GM21529 (cell line): ENCODE measurements around the gene ADAMTS8.

Source experiments
- ATAC-seq: cut with Tn5 transposase; IDR thresholded peaks from one replicate; pipeline ENCODE4 v1.9.1; 2021; ENCODE audit not compliant: unreplicated experiment

The ADAMTS8 gene

DNA sequence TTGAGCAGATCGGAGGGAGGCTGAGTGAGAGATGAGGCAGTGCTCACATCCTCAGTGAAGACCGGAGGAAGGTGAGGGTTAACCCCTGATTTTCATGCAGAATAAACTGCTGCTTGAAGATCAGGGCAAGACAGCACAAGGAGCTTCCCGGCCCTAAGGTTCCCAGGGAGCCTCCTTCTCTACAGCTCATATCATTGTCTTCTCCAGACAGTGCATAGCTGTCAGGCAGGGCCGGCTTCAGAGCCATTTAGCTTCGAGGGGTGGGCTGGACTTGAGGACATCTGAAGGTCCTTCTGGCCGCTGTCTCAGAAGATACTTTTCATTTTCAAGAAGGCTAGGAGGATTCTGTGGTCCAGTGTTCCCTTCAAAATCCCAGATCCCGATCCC, 7.2 kb downstream of the ADAMTS8 start:
- no peak for ATAC-seq

DNA sequence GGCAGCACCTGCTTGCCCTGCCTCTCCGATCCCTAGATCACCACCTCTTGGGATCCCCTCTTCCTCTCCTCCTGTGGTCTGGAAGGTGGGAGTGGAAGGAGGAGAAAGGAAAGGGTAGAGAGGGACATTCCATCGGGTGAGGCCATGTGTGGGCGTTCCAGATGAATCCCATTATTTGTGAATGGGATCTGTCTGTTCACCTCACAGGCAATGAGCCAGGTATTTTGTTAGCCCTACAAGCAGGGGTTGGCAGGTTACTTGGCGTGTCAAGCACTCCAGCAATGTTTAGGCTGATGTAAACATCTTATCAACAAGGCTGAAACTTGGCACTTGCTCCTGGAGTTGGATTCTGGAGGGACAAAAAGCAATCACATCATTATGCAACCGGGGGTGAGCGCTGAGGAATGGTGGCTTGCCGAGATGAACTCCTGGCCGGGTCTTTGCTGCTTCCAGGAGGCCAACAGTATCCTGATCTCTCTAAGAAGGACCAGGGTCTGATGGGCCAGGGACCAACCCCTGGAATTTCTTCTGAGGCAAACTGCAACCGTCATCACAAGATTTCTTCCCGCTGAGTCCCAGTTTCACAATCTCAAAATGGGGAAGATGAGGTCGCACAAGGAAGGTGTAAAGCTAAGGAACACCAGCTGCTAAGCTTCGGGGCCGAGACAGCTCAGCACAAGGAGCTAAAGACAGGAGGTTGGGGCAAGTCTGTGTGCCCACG, 7.8 kb downstream of the ADAMTS8 start:
- no peak for ATAC-seq

DNA sequence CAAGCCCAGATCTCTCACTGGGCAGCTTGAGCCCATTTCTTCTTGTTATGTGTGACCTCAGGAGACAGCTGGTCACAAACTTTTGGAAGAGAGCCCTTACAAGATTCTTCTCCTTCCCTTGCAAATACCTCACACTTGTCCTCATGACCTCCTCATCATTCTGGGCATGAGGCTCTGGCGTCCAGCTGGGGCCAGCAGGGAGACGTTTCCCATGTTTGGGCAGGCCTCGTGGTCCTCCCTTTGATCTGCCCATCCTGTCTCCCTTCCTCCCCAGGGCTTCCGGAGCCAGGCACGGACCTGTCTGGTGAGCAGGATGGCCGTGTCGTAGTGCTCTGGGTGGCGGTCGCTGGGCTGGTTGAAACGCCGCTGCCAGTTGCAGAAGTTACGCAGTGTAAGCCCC, 9.7 kb downstream of the ADAMTS8 start:
- no peak for ATAC-seq

- ATAC-seq: no peak
Observed at GRCh38 chr11:130418210-130418609, 10.2 kb downstream of the ADAMTS8 start.

DNA sequence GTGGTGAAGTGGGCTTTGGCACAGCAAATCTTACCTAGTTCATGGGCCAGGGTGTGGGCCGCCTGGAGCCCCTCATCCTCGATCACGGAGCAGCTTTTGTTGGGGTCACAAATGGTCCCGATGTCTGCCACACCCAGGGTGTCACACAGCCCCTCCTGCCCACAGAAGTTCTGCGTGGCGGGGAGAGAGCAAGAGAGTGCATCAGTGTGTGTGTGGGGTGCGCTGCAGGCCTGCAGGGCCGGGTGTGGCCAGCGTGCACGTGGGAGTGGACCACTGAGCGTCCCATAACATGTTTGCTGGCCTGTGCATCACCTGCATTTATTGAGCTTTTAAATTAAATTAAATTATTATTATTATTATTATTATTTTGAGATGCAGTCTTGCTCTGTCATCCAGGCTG, 11.5 kb downstream of the ADAMTS8 start:
- ATAC-seq: no peak

GRCh38 chr11:130416530-130416882, 11.9 kb downstream of the ADAMTS8 start:
- no peak for ATAC-seq

DNA sequence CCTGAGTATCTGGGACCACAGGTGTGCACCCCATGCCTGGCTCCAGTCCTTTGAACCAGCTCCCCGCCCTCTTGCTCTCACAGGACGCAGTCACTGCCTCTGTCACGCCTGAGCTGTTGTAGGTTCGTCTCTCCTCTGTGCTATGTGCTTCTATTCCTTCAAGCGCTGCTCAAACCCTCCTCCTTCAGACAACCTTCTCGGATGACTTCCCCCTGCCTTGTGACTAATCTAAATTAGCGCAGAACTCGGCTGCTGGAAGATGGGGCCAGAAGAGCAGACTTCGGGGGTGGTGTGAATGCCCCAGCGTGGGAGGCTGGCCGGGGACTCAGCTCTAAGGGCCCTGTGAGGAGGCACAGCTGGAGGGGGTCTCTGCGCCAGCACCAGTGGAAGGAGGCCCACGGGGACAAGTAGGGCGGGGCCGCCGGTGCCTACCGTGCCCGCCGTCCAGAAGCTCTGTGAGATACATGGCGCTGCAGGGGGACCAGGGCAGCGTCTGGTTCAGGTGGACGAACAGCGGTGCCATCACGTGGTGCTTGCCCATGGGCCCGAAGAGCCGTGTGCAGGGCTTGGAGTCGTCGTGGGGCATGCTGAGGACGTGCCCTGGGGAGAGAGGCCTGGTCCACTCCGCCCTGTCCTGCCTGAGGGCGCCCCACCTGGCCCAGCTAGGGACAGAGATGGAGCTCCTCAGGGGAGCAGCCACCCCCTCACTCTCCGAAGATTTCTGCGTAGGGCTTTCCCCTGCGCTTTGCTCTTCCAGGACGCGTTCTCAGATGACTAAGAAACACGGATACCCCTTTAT, 12.5 kb downstream of the ADAMTS8 start:
- ATAC-seq: no peak

GRCh38 chr11:130414107-130415080, 14.0 kb downstream of the ADAMTS8 start:
- no peak for ATAC-seq

DNA sequence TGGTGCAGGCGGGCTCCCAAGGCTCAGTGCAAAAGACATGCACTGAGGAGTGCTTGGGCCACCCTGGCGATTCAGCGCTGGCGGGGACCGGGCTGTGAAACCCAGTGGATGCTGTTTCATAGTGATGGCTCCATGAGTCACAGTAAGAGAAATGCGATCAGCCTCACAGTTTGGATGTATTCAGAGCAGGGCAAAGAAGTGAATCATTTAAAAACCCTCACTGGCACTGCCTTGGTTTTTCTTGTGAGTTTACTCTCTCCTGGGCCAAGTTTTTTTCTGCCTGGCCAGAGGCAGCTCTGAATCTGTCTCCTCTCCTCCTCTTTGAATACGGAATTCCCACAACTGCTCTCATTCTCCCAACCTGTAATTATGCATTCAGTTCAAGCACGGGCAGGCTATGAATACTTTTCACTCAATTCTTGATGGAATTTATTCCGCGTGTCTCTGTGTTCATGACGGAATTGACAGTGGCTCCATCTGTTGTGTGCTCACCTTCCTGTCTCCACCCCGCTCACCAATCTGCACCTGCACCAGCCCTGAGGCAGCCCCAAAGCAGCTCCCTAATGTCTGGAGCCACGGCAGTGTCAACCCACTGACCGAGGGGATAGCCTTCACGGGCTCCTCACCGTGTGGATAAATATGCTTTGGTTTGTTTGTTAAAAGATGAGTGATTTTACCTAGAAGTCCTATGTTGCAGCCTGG, 14.9 kb downstream of the ADAMTS8 start:
- ATAC-seq: no peak

DNA sequence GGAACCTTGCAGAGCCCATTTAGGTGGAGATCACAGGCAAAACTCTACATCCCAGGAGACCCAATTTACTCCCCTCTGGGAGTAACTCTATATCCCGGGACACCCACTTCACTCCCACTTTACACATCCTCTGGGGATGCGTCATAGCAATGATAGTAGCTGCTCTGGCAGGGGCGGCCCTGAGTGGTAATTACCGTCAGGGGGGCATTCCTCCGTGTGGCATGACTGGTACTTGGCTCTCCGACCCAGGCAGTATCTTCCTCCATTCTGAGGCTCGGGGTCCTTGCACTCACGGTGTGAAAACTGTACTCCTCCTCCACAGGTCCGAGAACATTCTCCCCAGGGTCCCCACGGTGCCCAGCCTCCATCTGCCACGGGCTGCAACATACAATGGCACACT, 17.2 kb downstream of the ADAMTS8 start:
- ATAC-seq: no peak

DNA sequence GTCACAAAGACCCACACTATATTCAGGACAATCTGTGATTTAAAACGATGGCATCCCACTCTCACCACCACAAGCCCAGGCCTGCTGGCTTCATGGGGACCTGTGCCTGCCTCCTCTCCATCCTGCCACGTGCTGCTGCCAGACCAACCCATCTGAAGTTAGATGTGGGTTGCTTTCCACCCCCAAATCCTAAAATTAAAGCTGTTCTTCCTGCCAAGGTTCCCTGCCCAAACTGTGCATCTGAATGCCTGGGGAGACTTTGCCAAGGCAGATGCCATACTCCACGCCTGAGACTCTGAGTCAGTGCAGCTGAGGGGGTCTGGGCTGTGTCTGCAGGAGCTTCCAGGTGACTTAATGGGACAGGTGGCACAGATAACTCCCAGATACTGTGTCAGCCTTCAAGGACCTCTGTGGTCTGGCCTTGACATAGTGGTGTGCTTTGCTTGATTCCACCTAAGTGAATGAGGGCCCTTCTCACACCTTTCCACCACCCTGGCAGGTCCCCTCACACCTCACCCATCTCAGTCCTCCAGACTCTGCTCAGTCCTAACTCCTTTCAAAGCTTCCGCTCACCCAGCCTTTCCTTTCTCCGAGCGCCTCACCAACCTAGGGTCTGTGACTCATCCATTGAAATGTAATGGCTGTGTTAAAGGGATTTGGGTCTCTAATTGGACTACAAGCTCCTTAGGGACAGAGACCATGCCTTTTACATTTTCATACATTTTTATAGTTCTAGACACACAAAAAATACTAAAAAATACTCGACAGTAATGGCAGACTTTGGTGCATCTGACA, 18.6 kb downstream of the ADAMTS8 start:
- no peak for ATAC-seq

DNA sequence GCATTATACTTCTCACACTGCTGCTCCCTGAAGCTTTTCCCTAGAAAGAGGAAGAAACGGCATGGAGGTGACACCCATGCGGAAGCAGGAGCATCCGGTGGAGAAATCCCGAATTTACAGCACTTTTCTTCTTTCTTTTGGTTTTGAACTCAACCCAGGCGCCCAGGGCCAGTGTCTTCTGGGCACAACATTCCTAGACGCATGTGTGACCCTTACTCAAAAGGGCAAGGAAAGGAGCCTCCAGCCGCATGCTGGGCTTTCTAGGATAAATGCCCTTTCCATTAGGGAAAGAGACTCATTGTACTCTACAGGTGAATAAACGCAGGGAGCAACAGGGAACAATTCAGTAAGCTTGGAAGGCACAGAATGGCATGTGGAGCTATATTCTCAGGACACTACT, 19.5 kb downstream of the ADAMTS8 start:
- ATAC-seq: no peak

- ATAC-seq: no peak
Observed at GRCh38 chr11:130408401-130408890, 20.0 kb downstream of the ADAMTS8 start.

DNA sequence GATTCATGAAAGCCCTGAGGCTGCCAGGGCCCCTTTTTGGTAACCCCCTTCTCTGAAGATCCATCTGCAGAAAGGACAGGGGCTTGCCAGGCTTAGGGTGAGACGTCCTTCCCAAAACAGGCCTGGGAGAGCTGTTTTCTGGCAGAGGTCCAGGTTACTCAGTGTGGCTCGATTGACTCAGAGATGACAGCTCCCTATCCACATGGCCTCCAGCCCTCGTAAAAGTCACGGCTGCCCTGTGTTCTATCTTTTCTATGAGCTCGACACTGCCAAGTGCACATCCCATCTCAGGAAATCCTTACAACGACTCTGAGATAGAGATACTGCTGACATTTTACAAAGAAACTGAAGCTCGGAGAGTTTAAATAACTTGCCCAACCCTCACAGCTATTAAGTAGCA, 20.4 kb downstream of the ADAMTS8 start:
- no peak for ATAC-seq

- no peak for ATAC-seq
Observed at GRCh38 chr11:130405428-130405827, 23.0 kb downstream of the ADAMTS8 start.

GRCh38 chr11:130404727-130405126, 23.7 kb downstream of the ADAMTS8 start:
- ATAC-seq: no peak

DNA sequence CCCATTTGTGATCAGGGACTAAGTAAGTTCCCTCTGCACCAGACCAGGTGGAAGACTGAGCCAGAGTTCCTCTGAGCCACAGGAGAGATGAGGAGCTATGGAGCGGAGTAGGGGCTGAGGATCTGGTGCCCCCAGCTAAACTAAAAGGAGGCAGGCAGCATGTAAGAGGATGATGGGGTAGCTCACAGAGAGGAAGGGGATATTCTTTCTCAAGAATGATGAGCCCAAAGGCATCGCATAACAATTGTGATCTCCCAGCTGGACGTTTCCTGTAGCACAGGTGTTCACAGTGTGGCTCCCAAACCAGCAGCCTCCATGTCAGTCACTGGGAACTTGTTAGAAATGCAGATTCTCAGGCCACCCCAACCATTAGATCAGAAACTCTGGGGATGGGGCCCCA, 24.4 kb downstream of the ADAMTS8 start:
- ATAC-seq: no peak

- no peak for ATAC-seq
Observed at GRCh38 chr11:130403271-130403804, 25.1 kb downstream of the ADAMTS8 start.

DNA sequence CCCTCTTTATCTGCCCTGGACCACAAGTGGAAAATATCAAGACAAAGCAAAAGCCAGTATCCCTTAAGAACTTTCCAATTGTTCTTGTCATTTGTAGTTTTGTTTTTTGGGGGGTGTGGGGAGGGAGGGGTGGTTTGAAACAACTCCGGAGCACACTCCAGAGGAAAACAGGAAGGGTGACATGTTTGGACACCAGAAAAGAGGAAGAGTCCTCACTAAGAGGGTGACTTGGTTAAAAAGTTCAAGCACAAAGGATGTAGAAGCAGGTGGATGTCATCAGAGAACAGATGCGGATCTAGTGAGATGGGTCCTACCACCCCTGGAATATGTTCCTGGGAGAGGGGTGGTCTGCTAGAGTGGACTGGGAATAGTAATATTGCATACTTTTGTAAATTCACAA, 25.8 kb downstream of the ADAMTS8 start:
- ATAC-seq: no peak
